Measurements from ENCODE around the gene ELAVL2.

DNA sequence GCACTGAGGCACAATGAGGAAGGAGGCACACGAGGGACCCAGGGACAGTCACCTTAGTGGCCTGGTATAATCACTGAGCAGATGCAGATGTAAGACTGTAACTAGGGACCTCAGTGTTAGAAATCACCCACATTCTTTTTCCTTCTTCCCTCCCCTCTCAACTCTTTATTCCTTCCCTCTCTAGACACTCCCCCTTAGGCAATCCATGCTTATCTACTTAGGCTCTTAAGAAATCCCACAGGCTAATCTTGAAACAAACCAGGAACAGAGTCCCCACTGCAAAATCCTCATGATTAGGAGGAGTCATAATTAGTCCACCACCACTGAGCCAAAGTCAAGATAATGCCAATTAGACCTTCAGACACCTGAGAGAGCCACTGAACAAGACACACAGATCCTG lies 84.7 kb downstream of the ELAVL2 start:
- TF ChIP-seq CTCF (IDR thresholded peaks at IDR 0.05) (no peak), POLR2A (IDR thresholded peaks at IDR 0.05) (no peak)
